Spleen (tissue), 7 donors: ENCODE measurements around the gene PRLH.

ENCODE experiments used
- CTCF ChIP-seq, 11 experiments: fragments of 200-600 bp in 7 of 11; fragments of 450-650 bp in 4 of 11; sonication (generic) in 4 of 11; IDR thresholded peaks in 8 of 11; conservative IDR thresholded peaks in 3 of 11; 1 replicate in 7 of 11; 2 replicates in 4 of 11; pipeline versions ENCODE4 v1.4.0 to v1.8.0; 2016 to 2021; ENCODE audit warnings: antibody characterized with exemption in 11 of 11, inconsistent platforms in 4 of 11, mild to moderate bottlenecking in 1 of 11
- POLR2A ChIP-seq, 3 donors: fragments of 450-650 bp; IDR thresholded peaks; one replicate each; pipeline ENCODE4 v1.5.1; 2017; ENCODE audit warnings: antibody characterized with exemption in 3 of 3, mild to moderate bottlenecking in 1 of 3
- POLR2AphosphoS5 ChIP-seq, 3 donors: sonication (generic); formaldehyde crosslinking; IDR thresholded peaks; one replicate each; pipeline ENCODE4 v1.5.1; 2017; ENCODE audit warnings: antibody characterized with exemption in 3 of 3
- donor health status: DM: no; HTN: no; CAD: no; lungs with moderate emphysema.
- donor health status: DM: no; HTN: no; CAD: no.
- donor health status: DM: no; HTN: no; CAD: no.

- TF ChIP-seq CTCF (IDR thresholded peaks at IDR 0.05 in 8 of 11, conservative IDR thresholded peaks at IDR 0.05 in 3 of 11) = no peak
- no peak for TF ChIP-seq POLR2A (IDR thresholded peaks at IDR 0.05)
- TF ChIP-seq POLR2AphosphoS5 (IDR thresholded peaks at IDR 0.05) = no peak
Measured at GRCh38 chr2:237542001-237542704, 24.2 kb upstream of the PRLH start.
